RPMI8226 (cell line): ENCODE data around the gene FUZ.
A peak's percentile ranks its signal among the peaks of the same experiment; 100 is the strongest.

ENCODE experiments used
- DNase-seq: peaks from one replicate; pipeline ENCODE4 v3.0.0-alpha.2; 2015

Gene FUZ, protein sequence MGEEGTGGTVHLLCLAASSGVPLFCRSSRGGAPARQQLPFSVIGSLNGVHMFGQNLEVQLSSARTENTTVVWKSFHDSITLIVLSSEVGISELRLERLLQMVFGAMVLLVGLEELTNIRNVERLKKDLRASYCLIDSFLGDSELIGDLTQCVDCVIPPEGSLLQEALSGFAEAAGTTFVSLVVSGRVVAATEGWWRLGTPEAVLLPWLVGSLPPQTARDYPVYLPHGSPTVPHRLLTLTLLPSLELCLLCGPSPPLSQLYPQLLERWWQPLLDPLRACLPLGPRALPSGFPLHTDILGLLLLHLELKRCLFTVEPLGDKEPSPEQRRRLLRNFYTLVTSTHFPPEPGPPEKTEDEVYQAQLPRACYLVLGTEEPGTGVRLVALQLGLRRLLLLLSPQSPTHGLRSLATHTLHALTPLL

DNA sequence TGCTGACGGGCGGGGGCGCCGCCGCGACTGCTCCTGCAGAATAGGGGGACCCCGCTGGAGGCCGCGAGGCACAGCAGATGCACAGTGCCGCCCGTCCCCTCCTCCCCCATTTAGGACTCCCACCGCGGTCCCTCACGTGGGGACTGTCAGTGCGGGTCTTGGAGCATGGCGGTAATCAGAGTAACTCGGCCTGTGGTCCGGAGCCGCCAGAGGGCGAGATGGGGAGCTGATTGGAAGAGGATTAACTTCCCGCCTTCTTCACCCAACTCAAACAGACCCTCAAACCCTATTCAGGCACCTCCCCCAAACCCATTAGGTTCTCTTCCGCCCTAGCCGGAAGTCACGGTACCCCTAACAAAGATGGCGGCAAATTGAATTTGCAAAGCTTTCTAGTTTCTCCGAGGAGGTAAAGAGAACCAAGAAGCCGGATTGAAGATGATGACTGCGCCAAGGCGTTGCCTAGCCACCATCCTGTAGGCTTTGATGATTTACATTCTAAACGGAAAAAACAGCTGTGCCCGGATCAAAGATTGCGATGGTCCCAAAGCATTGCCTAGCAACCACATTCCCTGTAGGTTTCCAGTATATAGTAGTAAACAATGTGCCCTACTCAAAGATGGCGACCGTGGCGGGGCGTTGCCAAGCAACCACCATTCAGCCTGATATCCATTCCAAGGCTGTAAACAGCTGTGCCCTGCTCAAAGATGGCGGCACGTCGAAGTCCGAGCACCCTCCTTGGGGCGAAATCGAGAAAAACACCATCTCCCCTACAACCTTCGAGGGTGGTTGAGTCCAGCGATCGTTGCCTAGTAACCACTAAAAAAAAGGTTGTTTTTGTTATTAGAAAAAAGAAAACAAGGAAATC, at the start of gene FUZ:
Gene FUZ, minus strand, starts transcription at position 296 of the 865 bp plus-strand sequence. Its CDS starts 186 bp downstream, at position 110.
- peak; percentile 97 for DNase-seq

DNA sequence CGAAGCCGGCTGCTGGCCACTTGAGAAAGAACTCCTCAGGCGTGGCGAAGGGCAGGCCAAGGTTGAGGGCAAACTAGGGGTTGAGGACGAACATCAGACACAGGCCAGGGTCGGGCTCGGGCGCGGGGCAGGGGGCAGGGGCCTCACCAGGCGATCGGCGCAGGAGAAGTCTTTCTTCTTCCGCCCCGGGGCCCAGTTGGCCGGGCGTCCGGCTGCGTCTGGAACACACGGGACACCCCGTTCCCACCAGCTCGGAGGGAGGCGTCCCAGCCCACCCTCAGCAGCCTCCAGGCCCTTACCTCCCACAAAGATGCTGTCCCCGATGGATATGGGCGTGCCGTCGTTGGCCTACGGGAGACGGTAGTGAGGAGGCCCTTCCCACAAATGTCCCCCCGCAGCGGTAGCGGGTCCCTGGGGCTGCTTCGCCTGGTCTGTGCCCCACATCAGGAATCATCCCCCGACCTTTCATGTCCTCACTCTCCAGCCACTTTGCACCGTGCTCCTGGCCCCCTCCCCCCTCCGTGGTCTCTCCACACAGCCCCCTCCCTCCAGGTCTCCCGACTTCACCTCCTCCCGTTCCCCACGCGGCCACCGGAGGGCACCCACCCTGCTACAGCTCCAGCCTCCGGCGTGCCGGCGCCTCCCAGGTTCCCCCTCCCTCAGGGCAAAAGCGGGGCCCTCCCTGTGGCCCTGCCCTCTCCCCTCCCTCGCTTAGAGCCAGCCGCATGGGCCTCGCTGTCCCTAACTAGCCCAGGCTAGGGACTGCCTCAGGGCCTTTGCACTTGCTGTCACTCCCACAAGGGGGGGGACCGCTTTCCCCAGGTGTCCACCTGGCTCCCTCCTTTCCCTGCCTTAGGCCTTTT, 49.5 kb upstream of the FUZ start:
- no peak for DNase-seq

DNA sequence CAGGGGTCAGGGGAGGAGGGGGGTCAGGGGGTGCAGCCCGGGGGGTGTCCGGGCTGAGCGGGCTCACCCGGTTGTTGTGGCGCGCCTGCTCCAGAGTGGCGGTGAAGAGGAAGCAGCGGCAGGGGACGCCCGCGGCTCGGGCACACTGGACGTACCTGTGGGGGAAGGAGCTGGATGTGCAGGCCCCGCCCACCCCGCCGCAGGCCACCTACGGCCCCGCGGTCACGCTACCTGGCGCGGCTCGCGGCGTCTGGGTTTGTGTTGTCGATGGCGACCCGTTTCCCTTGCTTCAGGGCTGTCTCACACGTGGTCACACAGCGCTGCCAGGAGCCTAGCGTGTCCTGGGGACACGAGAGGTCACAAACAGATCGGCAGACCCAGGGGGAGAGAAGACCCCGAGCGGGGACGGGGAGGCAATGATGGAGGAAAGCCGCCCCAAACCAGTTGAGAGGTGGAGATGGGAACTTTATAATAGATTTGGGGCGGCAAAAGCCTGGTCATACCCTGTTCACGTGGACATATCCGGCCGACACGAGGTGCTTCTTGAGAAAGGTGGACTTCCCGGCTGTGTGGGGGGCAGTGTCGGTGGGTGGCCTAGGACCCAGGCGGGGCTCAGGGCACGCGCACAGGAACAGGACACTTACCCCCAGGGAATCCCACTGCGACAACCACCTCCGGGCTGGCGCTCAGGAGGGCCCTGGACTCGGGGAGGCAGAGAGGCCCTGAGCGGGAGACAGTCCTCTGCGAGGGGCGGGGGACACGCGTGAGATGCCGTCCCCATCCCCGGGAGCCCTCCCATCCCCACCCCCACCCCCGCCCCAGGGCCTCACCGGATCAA, 48.7 kb upstream of the FUZ start:
- no peak for DNase-seq

DNA sequence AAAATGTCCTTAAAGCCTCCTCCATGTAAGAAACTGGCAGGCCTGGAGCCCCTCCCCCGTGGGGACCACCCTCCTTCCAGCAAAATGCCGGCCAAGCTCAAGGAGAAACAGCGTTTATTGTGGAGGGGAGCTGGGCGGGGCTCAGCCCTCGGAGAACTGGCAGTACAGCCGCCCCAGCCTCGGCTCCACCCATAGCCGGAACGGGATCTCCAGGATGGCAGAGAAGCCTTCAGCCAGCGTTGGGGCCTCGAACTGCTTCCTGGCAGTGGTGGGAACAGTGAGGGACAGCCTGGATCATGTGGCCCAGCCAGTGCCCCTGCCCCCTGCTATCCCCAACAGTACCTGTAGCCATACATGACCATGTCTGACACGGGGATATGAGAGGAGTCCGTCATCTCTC, 48.0 kb upstream of the FUZ start:
- no peak for DNase-seq

DNA sequence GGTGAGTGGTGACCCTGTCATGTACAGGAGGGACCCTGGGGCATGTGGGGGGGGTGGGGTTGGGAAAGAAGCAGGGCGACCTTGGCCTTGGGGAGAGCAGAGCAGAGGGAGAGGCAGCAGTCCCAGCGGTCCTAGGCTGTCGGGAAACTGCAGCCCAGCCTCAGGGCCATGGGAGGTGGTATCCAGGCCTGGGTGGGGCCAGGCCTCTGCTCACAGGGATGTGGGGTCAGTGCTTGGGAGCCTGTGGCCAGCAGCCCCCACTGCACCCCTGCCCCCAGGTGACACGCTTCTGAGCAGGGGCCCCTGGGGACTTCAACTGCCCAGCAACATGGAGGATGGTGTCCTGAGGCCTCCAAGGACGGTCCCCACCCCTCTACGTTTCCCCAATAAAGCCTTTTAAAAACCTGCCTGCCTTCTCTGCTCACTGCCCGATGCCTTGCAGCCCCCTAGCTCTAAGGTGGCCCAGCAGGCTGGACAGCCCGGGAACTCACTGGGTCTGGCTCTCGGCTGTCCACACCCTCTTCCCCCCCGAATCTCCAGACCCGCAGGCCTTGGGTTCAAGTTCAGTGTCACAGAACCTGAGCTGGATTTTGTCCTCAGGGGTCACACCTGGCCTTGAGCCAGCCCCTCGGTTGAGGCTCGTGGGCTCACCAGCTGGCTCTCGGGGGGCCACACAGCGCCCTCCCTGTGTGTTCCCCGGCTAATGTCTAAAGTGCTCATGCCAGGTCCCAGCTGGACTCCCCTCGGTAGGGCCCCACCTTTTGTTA, 47.4 kb upstream of the FUZ start:
- no peak for DNase-seq

DNA sequence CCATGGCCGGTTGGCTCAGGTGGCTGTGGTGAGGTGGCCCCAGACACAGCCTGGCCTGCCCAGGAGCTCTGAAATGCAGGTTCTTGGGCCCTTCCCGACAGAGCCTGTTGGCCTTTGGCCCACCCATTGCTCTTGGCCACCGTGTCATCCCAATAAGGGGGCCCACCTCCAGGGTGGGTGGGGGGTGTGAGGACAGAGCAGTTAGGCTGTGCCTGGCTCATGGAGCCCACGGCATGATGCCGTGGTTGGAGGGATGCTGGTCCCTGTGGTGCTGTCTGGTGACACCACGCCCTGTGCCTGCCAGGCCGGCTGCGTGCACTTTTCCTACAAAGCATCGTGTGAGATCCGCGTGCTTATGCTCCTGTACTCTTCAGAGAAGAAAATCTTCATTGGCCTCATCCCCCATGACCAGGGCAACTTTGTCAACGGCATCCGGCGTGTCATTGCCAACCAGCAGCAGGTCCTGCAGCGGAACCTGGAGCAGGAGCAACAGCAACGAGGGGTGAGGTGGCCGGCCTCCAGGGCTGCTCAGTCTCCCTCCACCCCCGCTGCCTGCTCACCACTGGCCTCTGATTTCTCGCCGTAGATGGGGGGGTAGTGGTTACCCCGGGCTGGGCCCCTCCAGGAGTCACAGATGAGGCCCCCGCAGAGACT, 46.7 kb upstream of the FUZ start:
- DNase-seq, result no peak

DNA sequence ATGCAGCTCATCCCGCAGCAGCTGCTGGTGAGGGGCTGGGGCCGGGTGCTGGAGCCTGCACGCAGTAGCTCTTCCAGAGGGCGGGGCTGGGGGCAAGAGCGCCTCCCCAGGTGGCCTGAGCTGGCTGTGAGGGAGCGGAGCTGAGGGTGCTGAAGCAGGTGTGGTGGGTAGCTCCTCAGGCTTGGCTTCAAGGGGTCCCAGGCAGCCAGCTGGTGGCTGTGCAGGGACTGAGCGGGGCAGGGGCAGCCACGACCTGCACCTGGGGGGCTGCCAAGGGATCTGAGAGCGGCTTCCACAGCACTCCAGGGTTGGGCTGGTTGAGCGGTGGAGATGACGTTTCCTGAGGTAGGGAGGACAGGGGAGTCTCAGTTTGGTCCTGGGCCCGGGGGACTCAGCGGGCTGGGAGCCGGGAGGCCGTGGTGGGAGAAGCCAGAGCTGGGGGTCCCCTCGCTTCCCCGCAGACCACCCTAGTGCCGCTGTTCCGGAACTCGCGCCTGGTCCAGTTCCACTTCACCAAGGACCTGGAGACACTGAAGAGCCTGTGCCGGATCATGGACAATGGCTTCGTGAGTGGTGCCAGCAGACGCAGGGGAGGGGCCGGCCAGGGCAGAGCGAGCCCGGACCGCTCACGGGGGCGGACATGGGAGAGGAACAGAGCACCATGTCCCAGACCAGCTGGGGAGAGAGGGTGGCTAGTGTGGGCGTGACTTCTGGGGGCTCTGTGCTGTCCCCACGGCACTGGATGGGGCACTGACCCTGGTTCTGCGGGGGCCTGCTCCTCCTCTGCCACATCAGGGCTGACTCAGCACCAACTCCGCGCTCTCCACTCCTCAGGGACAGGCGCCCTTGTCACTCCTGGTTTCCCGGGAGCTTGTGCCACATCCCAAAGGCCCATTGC, 45.2 kb upstream of the FUZ start:
- DNase-seq, result no peak

DNA sequence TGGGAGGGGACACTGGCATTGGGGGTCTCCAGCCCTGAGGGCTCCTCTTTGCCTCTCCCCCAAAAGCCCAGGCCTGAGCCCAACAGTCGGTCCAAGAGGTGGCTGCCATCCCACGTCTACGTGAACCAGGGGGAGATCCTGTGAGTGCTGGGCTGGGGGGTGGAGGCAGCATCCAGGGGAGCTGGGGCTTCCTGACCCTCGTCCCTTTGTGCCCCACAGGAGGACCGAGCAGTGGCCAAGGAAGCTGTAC, 44.7 kb upstream of the FUZ start:
- DNase-seq, result no peak

DNA sequence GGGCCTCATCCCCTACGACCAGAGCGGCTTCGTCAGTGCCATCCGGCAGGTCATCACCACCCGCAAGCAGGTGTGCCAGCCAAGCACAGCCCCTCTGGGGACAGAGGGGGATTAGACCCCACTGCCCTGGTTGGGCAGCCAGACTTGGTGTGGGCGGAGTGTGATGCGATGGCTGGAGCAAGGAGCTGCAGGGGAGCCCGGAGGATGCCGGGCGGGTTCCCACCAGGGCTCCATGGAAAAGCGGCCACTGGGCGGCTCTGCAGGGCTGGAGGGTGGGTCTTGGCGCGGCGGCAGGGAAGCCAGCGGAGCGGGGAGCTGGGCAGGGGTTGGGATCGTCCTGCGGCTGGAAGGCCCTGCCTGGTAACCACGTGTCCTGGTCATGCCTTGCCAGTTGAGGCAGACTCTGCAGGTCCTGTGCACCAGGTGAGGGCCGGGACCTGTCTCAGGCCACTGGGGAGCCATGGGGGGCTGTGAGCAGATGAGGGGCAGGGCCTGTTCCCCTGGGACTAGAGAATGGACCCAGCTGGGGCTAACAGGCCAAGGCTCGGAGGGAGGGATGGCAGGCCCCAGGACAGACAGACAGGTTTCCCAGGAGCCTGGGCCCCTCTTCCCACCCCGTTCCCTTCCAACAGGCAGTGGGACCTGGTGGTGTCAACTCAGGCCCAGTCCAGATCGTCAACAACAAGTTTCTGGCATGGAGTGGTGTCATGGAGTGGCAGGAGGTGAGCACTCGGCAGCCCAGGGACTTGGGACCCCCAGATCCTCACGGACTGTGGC, 44.2 kb upstream of the FUZ start:
- no peak for DNase-seq

DNA sequence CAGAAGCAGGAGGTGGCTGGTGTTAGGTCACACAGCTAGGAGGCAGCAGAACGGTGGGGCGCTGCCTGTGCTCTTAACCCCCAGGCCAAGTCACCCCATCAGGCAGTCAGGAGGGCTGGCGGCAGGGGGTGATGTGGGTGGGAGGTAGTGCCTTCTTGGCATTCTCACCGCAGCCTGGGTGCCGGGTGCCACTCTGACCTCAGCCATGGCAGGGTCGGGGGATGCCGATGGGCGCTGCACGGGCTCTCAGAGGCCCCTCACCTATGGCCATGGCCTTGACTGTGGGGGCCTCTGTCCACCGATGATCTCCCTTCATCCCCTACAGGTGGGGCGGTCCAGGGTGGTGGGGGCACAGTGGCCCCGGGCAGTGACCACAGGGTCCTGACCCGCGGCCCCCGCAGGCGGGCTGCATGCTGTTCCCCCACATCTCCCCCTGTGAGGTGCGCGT, 43.5 kb upstream of the FUZ start:
- DNase-seq, result no peak

DNA sequence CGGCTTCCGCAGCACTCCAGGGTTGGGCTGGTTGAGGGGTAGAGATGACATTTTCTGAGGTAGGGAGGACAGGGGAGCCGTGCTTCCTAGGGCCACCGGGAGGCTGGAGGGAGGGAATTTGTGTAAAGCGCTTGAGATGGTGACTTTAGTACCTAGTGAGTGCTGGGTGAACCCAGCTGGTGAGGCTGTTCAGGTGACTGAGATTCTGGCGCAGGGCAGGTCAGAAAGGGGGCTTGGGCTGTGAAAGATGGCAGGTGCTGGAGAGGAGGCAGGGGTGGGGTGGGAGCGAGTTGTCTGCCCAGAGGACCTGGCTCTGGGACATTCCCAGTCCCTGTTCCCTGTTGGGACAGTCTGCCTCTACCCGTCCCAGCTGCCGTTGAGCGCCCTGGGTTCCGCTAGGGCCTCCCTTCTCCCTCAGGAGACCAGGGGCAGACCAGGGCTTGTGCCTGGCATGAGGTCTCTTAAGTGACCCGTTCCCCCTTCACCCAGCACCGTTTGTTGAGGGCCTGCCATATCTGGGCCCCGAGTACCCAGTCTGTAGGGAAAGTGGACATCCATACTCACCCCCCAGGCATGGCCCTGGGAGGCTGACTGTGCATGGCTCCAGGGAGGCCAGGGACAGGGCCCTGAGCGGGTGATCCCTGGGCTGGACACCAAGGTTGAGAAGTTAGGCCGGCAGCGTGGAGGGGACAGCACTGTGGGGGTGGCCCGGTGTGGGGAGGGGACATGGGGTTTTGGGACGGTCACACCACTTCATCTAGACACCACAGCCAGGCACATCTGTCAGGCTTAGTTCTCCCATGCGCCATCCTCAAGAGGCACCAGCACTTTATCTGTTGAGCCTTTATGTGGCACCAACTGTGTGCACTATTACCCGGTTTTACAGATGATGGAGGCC, 42.8 kb upstream of the FUZ start:
- no peak for DNase-seq

DNA sequence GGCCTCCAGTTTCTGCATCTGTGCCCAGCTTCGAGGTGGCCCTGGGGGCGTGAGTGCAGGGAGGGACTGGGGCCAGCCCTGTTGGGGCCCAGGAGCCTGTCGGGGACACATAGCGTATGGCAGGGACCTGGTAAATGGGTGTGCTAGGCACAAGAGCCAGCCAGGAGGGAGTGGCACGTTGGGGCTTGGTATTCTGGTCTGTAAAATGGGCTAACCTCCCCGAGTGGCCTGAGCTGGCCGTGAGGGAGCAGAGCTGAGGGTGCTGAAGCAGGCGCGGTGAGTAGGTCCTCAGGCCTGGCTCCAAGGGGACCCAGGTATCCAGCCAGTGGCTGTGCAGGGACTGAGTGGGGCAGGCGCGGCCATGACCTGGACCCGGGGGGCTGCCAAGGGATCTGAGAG, 42.2 kb upstream of the FUZ start:
- no peak for DNase-seq

DNA sequence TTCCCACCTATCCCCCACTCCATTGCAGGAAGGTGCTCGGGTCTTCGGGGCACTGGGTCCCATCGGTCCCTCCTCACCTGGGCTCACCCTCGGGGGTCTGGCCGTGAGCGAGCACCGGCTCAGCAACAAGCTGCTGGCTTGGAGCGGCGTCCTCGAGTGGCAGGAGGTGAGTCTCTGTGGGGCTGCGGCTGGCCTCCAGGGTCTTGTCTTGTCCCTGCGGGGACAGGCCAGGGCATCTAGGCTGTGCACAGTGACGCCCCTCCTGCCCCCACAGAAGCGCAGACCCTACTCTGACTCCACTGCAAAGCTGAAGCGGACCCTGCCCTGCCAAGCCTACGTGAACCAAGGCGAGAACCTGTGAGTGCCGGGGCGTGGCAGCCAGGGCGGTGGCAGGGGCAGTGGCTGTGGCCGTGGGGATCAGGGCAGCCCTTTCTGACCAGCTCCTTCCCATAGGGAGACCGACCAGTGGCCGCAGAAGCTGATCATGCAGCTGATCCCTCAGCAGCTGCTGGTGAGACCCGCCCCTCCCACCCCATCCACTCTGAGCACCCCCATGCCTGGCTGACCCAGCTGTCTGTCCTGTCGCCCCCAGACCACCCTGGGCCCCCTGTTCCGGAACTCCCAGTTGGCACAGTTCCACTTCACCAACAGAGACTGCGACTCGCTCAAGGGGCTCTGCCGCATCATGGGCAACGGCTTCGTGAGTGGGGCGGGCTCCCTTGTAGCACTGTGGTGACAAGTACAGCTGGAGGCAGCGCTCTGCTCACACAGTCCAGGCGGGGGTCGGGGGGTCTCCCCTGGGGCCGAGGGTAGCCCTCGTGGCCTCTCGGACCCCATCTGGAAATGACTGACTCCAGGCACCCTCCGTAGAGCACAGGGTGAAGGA, 41.5 kb upstream of the FUZ start:
- no peak for DNase-seq

DNA sequence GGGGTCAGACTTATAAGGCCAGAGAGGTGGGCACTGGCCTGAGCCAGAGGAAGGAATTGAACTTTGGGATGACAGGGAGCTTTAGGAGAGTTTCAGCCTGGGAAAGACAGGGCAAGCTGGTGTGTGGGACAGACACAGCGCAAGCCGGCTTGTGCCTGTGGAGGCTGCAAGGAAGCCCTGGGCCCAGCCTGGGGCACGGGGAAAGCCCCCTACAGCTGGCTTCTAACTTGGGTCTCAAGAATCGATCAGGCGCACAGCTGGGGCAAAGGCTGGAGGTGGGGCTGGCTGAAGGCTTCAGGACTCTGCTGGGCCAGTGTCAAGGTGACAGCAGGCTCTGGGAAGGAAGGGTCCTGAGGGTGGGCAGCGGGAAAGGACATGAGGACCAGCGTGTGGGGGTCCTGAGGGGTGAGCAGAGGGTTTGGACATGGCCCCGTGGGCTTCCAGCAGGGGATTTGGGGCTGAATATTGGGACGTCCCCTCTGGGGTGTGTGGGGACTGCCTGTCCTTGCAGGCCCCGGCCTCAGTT, 40.8 kb upstream of the FUZ start:
- no peak for DNase-seq

DNA sequence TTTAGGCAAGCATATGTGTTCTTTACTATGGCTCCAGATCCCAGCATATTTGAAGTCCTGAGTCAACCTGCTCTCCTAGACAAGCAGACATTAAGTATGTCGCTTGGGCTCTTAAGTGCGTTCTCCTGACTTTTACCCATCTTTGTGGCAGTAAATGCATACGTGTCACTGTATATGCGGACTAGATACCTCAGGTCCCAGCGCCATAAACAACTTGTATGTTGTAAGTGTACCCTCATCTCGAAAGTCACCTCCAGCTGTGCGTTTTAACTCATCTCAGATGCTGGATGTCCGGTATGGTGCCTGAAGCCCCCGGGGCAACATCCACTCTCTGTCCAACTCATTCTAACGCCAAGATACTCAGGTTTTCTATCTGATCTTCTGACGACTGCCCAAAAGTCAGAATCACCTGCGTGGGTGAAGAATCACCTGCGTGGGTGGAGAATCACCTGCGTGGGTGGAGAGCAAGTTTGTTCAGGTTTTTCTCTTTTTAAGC, 39.6 kb upstream of the FUZ start:
- DNase-seq, result no peak

DNA sequence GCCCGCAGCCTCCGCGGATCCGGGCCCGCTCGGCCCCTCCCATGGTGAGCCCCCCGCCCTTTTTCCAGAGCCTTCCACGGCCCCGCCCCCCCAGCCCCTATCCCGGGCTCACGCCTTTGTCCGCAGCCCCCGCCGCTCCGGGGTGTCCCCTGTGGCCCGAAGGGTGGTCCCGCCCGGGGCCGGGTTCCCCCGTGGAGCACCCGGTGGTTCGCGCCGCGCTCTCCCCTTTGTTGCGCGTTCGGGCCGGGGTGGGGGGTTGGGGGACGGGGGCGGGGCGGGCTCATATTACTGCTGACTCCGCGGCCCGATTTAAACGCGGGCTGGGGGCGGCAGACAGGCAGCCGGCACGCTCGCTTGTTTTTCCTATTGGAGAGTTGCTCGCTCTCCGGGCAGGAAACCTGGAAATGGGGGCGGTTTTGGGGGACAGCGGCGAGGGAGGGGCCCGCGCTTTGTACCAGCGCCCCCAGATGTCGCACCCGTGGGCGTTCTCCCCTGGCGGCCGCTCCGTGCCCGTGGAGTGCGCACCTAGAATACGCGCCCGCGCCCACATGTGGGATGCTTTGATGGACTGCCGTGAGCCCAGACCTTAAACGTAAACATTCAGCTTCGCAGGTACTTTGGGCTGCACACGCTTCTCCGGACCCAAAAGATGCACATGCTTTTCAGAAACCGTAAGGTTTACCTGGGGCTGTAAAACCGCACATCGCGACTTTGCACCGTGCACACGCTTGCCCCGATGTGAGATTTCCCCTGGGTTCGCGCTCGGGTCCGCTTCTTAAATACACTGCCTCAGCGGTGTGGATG, 38.6 kb upstream of the FUZ start:
- peak; percentile 40 for DNase-seq
